GM21825 (cell line): Measurements from ENCODE around the gene PADI3.

Experiments
- ATAC-seq: cut with Tn5 transposase; IDR thresholded peaks from one replicate; pipeline ENCODE4 v1.9.1; 2021; ENCODE audit warnings: mild to moderate bottlenecking, moderate library complexity; ENCODE audit not compliant: unreplicated experiment

The PADI3 gene

GRCh38 chr1:17270891-17271765, 22.2 kb downstream of the PADI3 start:
- no peak for ATAC-seq

- ATAC-seq, result no peak
These were observed 23.2 kb downstream of the PADI3 start for GRCh38 chr1:17272066-17272465.

GRCh38 chr1:17272646-17273045, 23.7 kb downstream of the PADI3 start:
- no peak for ATAC-seq

GRCh38 chr1:17273096-17273495, 24.2 kb downstream of the PADI3 start:
- ATAC-seq, result no peak

- no peak for ATAC-seq
These were observed 25.6 kb downstream of the PADI3 start for GRCh38 chr1:17274186-17275170.

- ATAC-seq, result no peak
These were observed 27.7 kb downstream of the PADI3 start for GRCh38 chr1:17276568-17276967.

- no peak for ATAC-seq
These were observed 28.7 kb downstream of the PADI3 start for GRCh38 chr1:17277511-17278159.

GRCh38 chr1:17278996-17279830, 30.3 kb downstream of the PADI3 start:
- no peak for ATAC-seq

- no peak for ATAC-seq
These were observed 31.5 kb downstream of the PADI3 start for GRCh38 chr1:17280436-17280835.

- no peak for ATAC-seq
These were observed 32.0 kb downstream of the PADI3 start for GRCh38 chr1:17280894-17281293.

- no peak for ATAC-seq
These were observed 32.9 kb downstream of the PADI3 start for GRCh38 chr1:17281775-17282181.

- ATAC-seq, result no peak
These were observed 33.9 kb downstream of the PADI3 start for GRCh38 chr1:17282836-17283235.

- ATAC-seq, result no peak
These were observed 37.7 kb downstream of the PADI3 start for GRCh38 chr1:17286646-17287045.

- ATAC-seq, result no peak
These were observed 38.4 kb downstream of the PADI3 start for GRCh38 chr1:17287130-17287776.

GRCh38 chr1:17289721-17290120, 40.8 kb downstream of the PADI3 start:
- no peak for ATAC-seq

- no peak for ATAC-seq
These were observed 41.7 kb downstream of the PADI3 start for GRCh38 chr1:17290553-17290952.

GRCh38 chr1:17292299-17293160, 43.6 kb downstream of the PADI3 start:
- no peak for ATAC-seq

- ATAC-seq, result no peak
These were observed 45.0 kb downstream of the PADI3 start for GRCh38 chr1:17293681-17294425.
